Coronary artery (tissue), 2 donors: ENCODE results near the gene LTK.

Source experiments
- DNase-seq: peaks from one replicate; pipeline ENCODE4 v3.0.0-alpha.2; 2017; ENCODE audit warnings: low spot score
- H3K27ac ChIP-seq, 2 donors: fragments of 200-600 bp; sonication (generic); one replicate each; pipeline ENCODE4 v1.5.1; 2016 to 2019
- H3K4me3 ChIP-seq: fragments of 200-600 bp; sonication (generic); 2 replicates; pipeline ENCODE4 v1.5.1; 2016; ENCODE audit warnings: mild to moderate bottlenecking, moderate library complexity
- TF ChIP-seq, protein P1 (sequence below): fragments of 200-600 bp; sonication (generic); IDR thresholded peaks from one replicate; pipeline ENCODE4 v1.5.1; 2019; ENCODE audit warnings: antibody characterized with exemption

LTK gene

DNA sequence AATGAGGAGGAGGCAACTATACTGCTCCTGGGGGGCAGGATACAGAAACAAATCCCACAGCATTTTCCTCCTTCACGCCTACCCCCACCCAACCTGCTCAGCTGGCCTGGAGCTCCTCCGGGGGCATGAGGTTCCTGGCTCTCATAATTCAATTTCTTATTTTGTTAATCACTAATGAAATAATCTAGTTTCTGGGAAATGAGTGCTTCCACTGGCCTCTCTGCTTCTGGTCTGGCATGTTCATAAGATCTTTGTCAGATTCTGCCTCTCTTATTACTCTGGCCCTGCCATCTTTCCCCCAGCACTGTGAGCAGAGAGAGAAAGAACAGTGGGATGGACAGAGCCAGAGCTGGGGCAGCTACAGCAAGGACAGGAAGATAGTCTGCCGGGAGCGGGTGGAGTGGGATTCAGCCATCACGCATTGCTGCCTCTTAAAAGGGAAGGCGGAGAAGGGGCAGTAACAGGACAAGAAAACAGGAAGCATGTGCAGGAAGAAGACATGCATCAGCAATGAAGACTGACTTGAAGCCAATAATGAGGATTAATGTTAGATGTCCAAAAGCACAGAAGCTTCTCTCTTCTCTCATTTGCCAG is 16.8 kb upstream of the LTK start:
- Histone ChIP-seq H3K4me3 (no peak overlapping the region), H3K27ac (no peak overlapping the region)
- TF ChIP-seq, protein P1, sequence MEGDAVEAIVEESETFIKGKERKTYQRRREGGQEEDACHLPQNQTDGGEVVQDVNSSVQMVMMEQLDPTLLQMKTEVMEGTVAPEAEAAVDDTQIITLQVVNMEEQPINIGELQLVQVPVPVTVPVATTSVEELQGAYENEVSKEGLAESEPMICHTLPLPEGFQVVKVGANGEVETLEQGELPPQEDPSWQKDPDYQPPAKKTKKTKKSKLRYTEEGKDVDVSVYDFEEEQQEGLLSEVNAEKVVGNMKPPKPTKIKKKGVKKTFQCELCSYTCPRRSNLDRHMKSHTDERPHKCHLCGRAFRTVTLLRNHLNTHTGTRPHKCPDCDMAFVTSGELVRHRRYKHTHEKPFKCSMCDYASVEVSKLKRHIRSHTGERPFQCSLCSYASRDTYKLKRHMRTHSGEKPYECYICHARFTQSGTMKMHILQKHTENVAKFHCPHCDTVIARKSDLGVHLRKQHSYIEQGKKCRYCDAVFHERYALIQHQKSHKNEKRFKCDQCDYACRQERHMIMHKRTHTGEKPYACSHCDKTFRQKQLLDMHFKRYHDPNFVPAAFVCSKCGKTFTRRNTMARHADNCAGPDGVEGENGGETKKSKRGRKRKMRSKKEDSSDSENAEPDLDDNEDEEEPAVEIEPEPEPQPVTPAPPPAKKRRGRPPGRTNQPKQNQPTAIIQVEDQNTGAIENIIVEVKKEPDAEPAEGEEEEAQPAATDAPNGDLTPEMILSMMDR = no peak
- no peak for DNase-seq

DNA sequence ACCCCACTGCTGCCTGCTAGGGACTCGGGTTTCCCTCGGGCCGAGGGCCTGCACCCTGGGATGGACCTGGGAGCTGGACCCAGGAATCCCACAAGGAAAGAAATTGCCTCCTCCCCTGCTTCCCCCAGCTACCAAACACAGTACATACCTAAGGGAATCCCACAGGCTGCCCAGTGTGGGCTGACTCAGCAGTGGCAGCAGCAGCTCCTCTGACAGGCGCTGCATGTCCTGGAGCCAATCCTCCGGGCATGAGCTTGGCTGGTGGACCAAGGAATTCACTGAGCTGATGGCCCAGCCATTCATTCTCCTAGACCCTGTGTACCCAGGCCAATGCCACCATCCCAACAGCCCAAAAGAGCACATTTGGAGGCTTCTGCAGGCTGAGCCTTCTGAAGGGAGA is 9.5 kb upstream of the LTK start:
- Histone ChIP-seq H3K27ac (no peak overlapping the region), H3K4me3 (no peak overlapping the region)
- DNase-seq = no peak
- TF ChIP-seq, protein P1 = no peak

DNA sequence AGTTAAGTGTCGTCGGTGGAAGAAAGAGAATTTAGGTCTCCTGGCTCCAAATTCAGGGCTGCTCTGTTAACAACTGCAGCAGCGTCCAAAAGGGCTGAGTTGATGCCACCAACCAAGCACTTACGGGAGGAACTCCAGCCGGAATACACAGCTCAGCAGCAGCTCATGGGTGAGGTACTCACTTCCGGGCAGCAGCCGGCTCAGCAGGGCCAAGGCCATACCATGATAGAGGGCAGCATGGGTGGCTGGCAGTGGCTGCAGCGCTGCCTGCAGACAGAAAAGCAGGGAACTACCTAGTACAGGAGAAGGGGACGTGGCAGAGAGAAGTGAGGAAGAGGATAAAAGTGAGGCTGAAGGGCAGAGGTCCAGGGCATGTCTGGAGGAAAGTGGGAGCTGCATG is 8.0 kb upstream of the LTK start:
- no peak overlapping the region for H3K27ac ChIP-seq
- no peak overlapping the region for H3K4me3 ChIP-seq
- TF ChIP-seq, protein P1 = no peak
- no peak for DNase-seq

DNA sequence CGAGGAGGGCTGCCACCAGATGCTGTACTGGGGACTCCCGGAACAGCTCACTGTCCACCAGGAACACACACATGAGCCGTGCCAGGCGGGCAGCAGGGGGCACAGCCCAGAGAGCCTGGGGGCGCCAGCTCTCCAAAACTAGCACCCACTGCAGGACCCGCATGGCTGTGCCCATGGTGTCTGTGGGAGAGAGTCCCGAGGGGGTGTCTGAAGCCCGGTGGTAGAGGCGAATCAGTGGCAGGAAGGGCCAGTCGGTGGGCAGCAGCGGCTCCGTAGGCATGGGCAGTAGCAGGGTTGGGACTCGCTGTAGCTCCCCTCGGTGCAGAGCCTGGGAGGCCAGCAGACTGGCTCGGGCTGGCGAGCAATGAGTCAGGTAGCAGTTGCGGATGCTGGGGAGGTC is 7.0 kb upstream of the LTK start:
- Histone ChIP-seq H3K4me3 (no peak overlapping the region), H3K27ac (no peak overlapping the region)
- DNase-seq = no peak
- TF ChIP-seq, protein P1 = no peak

DNA sequence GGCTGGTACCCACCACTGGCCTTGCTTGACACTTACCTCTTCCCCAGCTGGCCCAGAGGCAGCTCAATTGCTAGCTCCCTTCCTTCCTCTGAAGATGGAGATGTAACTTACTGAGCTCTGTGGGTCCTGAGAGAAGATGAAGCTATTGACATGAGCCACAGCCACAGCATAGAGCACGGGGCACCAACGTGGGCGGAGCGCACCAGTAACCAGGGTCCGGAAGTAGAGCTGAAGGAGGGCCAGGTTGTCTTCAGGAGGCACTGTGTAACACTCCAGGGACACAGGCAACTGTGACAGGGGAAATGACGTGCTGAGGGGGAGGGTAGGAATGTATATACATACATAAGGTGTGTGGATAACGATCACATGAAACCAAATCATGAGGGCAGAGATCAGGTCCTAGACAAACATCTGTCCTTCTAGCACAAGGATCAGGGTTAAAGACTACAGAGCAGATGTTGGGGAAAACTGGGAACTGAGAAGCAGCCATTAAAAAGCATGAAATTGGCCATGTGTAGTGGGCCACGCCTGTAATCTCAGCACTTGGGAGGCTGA is 4.3 kb upstream of the LTK start:
- H3K4me3 ChIP-seq = no peak overlapping the region
- no peak overlapping the region for H3K27ac ChIP-seq
- DNase-seq = no peak
- TF ChIP-seq, protein P1 = no peak

DNA sequence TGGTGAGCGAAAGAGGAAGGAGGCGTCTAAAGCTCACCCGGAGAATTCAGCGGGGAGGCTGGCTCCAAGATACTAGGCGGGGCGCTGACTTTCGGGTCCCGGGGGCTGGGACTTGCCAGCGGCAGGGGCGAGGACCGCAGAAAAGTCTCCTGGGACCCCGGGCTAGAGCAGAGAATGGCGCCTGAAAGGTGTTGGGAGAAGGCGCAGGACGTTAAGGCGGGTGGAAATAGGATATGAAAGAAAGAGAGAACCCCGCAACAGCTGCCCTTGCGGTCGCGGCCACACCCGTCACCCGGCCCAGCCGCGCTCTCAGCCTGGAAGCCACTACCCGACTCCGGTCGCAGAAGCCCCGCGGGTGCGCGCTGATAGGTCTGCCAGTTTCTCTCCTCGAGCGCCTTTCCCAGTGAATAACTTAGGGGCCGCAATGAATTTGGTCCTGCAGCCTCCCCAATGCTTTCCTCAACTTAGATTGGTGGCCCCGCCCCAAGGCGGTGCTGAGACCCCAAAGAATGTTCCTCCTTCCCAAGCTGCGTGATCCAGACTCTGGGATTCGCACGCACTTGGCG is 604 bp downstream of the LTK start:
- peak overlapping the region; percentile 70 for H3K4me3 ChIP-seq
- no peak for DNase-seq
- TF ChIP-seq, protein P1 = no peak
- no peak overlapping the region for H3K27ac ChIP-seq

DNA sequence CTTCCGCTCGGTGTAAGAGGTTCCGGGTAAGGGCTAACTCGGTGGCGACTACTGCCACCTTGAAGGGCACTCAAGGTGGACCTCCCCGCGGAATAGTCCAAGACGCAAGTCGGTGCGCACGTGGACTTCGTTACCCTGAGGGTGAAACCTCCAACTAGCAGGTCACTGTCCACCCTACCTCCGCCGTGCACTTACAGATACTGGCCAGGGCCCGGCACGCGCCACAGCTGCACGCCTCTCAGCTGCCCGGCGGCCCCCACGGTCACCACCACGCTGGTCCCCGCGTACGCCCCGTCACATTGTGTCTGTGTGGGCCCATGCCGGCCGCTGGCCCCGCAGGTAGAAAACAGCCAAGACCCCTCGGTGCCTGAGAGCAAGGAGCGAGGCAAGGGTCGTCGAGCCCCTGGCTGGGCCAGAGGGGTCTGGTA is 1.1 kb downstream of the LTK start:
- DNase-seq = no peak
- Histone ChIP-seq H3K4me3 (peak overlapping the region; percentile 70), H3K27ac (no peak overlapping the region)
- TF ChIP-seq, protein P1 = no peak
